ENCODE results near the gene RAPGEF1.
A peak's percentile ranks its signal among the peaks of the same experiment; 100 is the strongest.

RAPGEF1 gene

GRCh38 chr9:131611586-131612315, 128.1 kb downstream of the RAPGEF1 start:
- TF ChIP-seq CTCF (conservative IDR thresholded peaks at IDR 0.05; ENCODE audit: low read depth, low read length): no peak
- no peak overlapping the region for H3K4me3 ChIP-seq (ENCODE audit: low read depth, low read length)
- no peak for DNase-seq (ENCODE audit: low read depth)

- no peak for DNase-seq (ENCODE audit: low read depth)
- TF ChIP-seq CTCF (conservative IDR thresholded peaks at IDR 0.05; ENCODE audit: low read depth, low read length): no peak
- no peak overlapping the region for H3K4me3 ChIP-seq (ENCODE audit: low read depth, low read length)
Observed at GRCh38 chr9:131610231-131610761, 129.6 kb downstream of the RAPGEF1 start.

GRCh38 chr9:131609099-131609830, 130.6 kb downstream of the RAPGEF1 start:
- peak overlapping the region; percentile 8 for H3K4me3 ChIP-seq (ENCODE audit: low read depth, low read length)
- TF ChIP-seq CTCF (conservative IDR thresholded peaks at IDR 0.05; ENCODE audit: low read depth, low read length): no peak
- DNase-seq (ENCODE audit: low read depth): peak; percentile 62

- no peak for TF ChIP-seq CTCF (conservative IDR thresholded peaks at IDR 0.05; ENCODE audit: low read depth, low read length)
- DNase-seq (ENCODE audit: low read depth): peak; percentile 93
- H3K4me3 ChIP-seq (ENCODE audit: low read depth, low read length): peak overlapping the region; percentile 40
Observed at GRCh38 chr9:131608493-131609037, 131.3 kb downstream of the RAPGEF1 start.

GRCh38 chr9:131607591-131607990, 132.3 kb downstream of the RAPGEF1 start:
- no peak for DNase-seq (ENCODE audit: low read depth)
- no peak overlapping the region for H3K4me3 ChIP-seq (ENCODE audit: low read depth, low read length)
- no peak for TF ChIP-seq CTCF (conservative IDR thresholded peaks at IDR 0.05; ENCODE audit: low read depth, low read length)

- no peak for TF ChIP-seq CTCF (conservative IDR thresholded peaks at IDR 0.05; ENCODE audit: low read depth, low read length)
- H3K4me3 ChIP-seq (ENCODE audit: low read depth, low read length): no peak overlapping the region
- no peak for DNase-seq (ENCODE audit: low read depth)
Observed at GRCh38 chr9:131606896-131607567, 132.8 kb downstream of the RAPGEF1 start.
